Glomerular visceral epithelial cell (primary cell): ENCODE data around the gene SCAPER.
"Not testable (repeated sequence)": the region's sequence is repeated elsewhere in the genome, so short reads cannot be mapped to it uniquely, and the experiment has no call there.

Source experiments
- DNase-seq: peaks from one replicate; pipeline ENCODE4 v3.0.0-alpha.2; 2016; ENCODE audit errors: extremely low spot score

Gene SCAPER

GRCh38 chr15:76863123-76863522, 42.0 kb downstream of the SCAPER start:
- no peak for DNase-seq

GRCh38 chr15:76861815-76862397, 43.2 kb downstream of the SCAPER start:
- DNase-seq = no peak

- DNase-seq = no peak
Measured at GRCh38 chr15:76860201-76860600, 44.9 kb downstream of the SCAPER start.

GRCh38 chr15:76850367-76850766, 54.8 kb downstream of the SCAPER start:
- DNase-seq = not testable (repeated sequence)

- DNase-seq = no peak
Measured at GRCh38 chr15:76846782-76847181, 58.4 kb downstream of the SCAPER start.

GRCh38 chr15:76844096-76844495, 61.0 kb downstream of the SCAPER start:
- no peak for DNase-seq

- no peak for DNase-seq
Measured at GRCh38 chr15:76843269-76843668, 61.9 kb downstream of the SCAPER start.

GRCh38 chr15:76840830-76841460, 64.2 kb downstream of the SCAPER start:
- DNase-seq = peak; percentile 39

- DNase-seq = no peak
Measured at GRCh38 chr15:76839173-76839572, 66.0 kb downstream of the SCAPER start.

GRCh38 chr15:76837474-76837873, 67.7 kb downstream of the SCAPER start:
- DNase-seq = no peak

GRCh38 chr15:76829939-76830338, 75.2 kb downstream of the SCAPER start:
- DNase-seq = no peak

- peak; percentile 8 for DNase-seq
Measured at GRCh38 chr15:76823890-76824289, 81.2 kb downstream of the SCAPER start.

- DNase-seq = no peak
Measured at GRCh38 chr15:76823303-76823702, 81.8 kb downstream of the SCAPER start.

GRCh38 chr15:76818926-76819325, 86.2 kb downstream of the SCAPER start:
- not testable (repeated sequence) for DNase-seq

- DNase-seq = no peak
Measured at GRCh38 chr15:76815421-76815820, 89.7 kb downstream of the SCAPER start.

- DNase-seq = no peak
Measured at GRCh38 chr15:76812381-76812780, 92.8 kb downstream of the SCAPER start.

GRCh38 chr15:76809412-76810103, 95.6 kb downstream of the SCAPER start:
- DNase-seq = no peak

- DNase-seq = no peak
Measured at GRCh38 chr15:76803049-76803571, 102.0 kb downstream of the SCAPER start.

- DNase-seq = no peak
Measured at GRCh38 chr15:76802411-76802810, 102.7 kb downstream of the SCAPER start.

GRCh38 chr15:76799760-76800159, 105.4 kb downstream of the SCAPER start:
- peak; percentile 14 for DNase-seq

- DNase-seq = no peak
Measured at GRCh38 chr15:76795217-76795616, 109.9 kb downstream of the SCAPER start.

- no peak for DNase-seq
Measured at GRCh38 chr15:76793162-76793561, 112.0 kb downstream of the SCAPER start.

GRCh38 chr15:76791511-76791910, 113.6 kb downstream of the SCAPER start:
- no peak for DNase-seq
